SK-N-SH treated with all-trans-retinoic acid at 6 μM for 48 hours (cell line): ENCODE measurements around the gene NEUROD6.

ENCODE experiments used
- ATAC-seq: fragments of 200-7000 bp; cut with Tn5 transposase; 3 replicates; pipeline ENCODE4 v1.9.1; 2020; ENCODE audit warnings: mild to moderate bottlenecking, moderate library complexity
- ARNTL ChIP-seq: fragments of 450-650 bp; formaldehyde crosslinking; IDR thresholded peaks from 2 replicates; pipeline ENCODE4 v1.5.0; 2020; ENCODE audit warnings: low read depth, mild to moderate bottlenecking, moderate library complexity, borderline replicate concordance
- BACH2 ChIP-seq: fragments of 250-450 bp; sonication (Bioruptor Pico); IDR thresholded peaks from 2 replicates; pipeline ENCODE4 v1.9.0; 2021; ENCODE audit warnings: mild to moderate bottlenecking, borderline replicate concordance
- CREB5 ChIP-seq: fragments of 250-450 bp; sonication (Bioruptor Pico); IDR thresholded peaks from 2 replicates; pipeline ENCODE4 v1.5.1; 2020; ENCODE audit warnings: low read depth, mild to moderate bottlenecking, moderate library complexity
- ESRRG ChIP-seq: fragments of 250-450 bp; sonication (Bioruptor Pico); IDR thresholded peaks from 2 replicates; pipeline ENCODE4 v1.6.1; 2021; ENCODE audit warnings: mild to moderate bottlenecking
- GLIS3 ChIP-seq: fragments of 250-450 bp; sonication (Bioruptor Pico); IDR thresholded peaks from 2 replicates; pipeline ENCODE4 v1.5.0; 2020; ENCODE audit warnings: mild to moderate bottlenecking, moderate library complexity
- ISL1 ChIP-seq: fragments of 250-450 bp; sonication (Bioruptor Pico); IDR thresholded peaks from 2 replicates; pipeline ENCODE4 v2.1.2; 2022; ENCODE audit warnings: mild to moderate bottlenecking, moderate library complexity
- PATZ1 ChIP-seq: fragments of 250-450 bp; sonication (Bioruptor Pico); IDR thresholded peaks from 2 replicates; pipeline ENCODE4 v1.8.0; 2020; ENCODE audit warnings: mild to moderate bottlenecking, moderate library complexity, borderline replicate concordance
- POU6F1 ChIP-seq: fragments of 250-450 bp; sonication (Bioruptor Pico); IDR thresholded peaks from 2 replicates; pipeline ENCODE4 v1.8.0; 2021; ENCODE audit warnings: low read depth, mild to moderate bottlenecking, moderate library complexity, borderline replicate concordance
- RARB ChIP-seq: fragments of 250-450 bp; sonication (Bioruptor Pico); IDR thresholded peaks from 2 replicates; pipeline ENCODE4 v1.8.0; 2021; ENCODE audit warnings: mild to moderate bottlenecking, moderate library complexity
- SNAI2 ChIP-seq: fragments of 250-450 bp; sonication (Bioruptor Pico); IDR thresholded peaks from 2 replicates; pipeline ENCODE4 v1.5.0; 2020; ENCODE audit warnings: mild to moderate bottlenecking, moderate library complexity
- TOX ChIP-seq: fragments of 250-450 bp; sonication (Bioruptor Pico); IDR thresholded peaks from 2 replicates; pipeline ENCODE4 v1.8.0; 2021; ENCODE audit warnings: mild to moderate bottlenecking, moderate library complexity, borderline replicate concordance
- TSHZ2 ChIP-seq: fragments of 250-450 bp; sonication (Bioruptor Pico); IDR thresholded peaks from 2 replicates; pipeline ENCODE4 v1.5.0; 2020; ENCODE audit warnings: mild to moderate bottlenecking, moderate library complexity
- ZFP30 ChIP-seq: fragments of 450-650 bp; formaldehyde crosslinking; IDR thresholded peaks from 2 replicates; pipeline ENCODE4 v1.5.0; 2022; ENCODE audit warnings: mild to moderate bottlenecking, moderate library complexity
- ZNF565 ChIP-seq: fragments of 450-650 bp; formaldehyde crosslinking; conservative IDR thresholded peaks from 2 replicates; pipeline ENCODE4 v1.5.0; 2020; ENCODE audit warnings: low read depth, mild to moderate bottlenecking, moderate library complexity
- ZNF70 ChIP-seq: fragments of 450-650 bp; formaldehyde crosslinking; IDR thresholded peaks from 2 replicates; pipeline ENCODE4 v1.5.0; 2020; ENCODE audit warnings: mild to moderate bottlenecking, moderate library complexity
- ZNF8 ChIP-seq: fragments of 450-650 bp; formaldehyde crosslinking; IDR thresholded peaks from 2 replicates; pipeline ENCODE4 v1.5.0; 2020; ENCODE audit warnings: mild to moderate bottlenecking, moderate library complexity

NEUROD6 gene

GRCh38 chr7:31382722-31383121, 42.2 kb upstream of the NEUROD6 start (continued):
- TF ChIP-seq CREB5 (CRISPR knock-in tag), result no peak
- no peak for TF ChIP-seq TSHZ2
- TF ChIP-seq PATZ1 (CRISPR knock-in tag), result no peak
- TF ChIP-seq ISL1 (CRISPR knock-in tag), result no peak
- TF ChIP-seq ESRRG (CRISPR knock-in tag), result no peak
- TF ChIP-seq SNAI2 (CRISPR knock-in tag), result no peak

GRCh38 chr7:31373337-31374289, 33.1 kb upstream of the NEUROD6 start:
- TF ChIP-seq ZNF565 (CRISPR knock-in tag) (no peak), RARB (CRISPR knock-in tag) (no peak), POU6F1 (CRISPR knock-in tag) (no peak), TOX (no peak), BACH2 (CRISPR knock-in tag) (no peak), ARNTL (CRISPR knock-in tag) (no peak), PATZ1 (CRISPR knock-in tag) (no peak), ZNF70 (CRISPR knock-in tag) (no peak), ZNF8 (CRISPR knock-in tag) (no peak), GLIS3 (CRISPR knock-in tag) (no peak), ZFP30 (CRISPR knock-in tag) (no peak)
- ATAC-seq, result peak; percentile 99

GRCh38 chr7:31372231-31372959, 31.9 kb upstream of the NEUROD6 start:
- no peak for ATAC-seq
- no peak for TF ChIP-seq ZNF70 (CRISPR knock-in tag)
- no peak for TF ChIP-seq GLIS3 (CRISPR knock-in tag)

- no peak for ATAC-seq
- TF ChIP-seq ARNTL (CRISPR knock-in tag), result no peak
- TF ChIP-seq, all 23 proteins: peak for 0
Observed at GRCh38 chr7:31371621-31372020, 31.1 kb upstream of the NEUROD6 start.
